Retinal pigment epithelial cell (primary cell): ENCODE data around the gene NECTIN1.

Source experiments
- DNase-seq: peaks from one replicate; pipeline ENCODE4 v3.0.0-alpha.2; 2010; ENCODE audit warnings: low read depth
- H3K4me3 ChIP-seq: 2 replicates; pipeline ENCODE4 v1.5.1; 2011; ENCODE audit warnings: mild to moderate bottlenecking, low read length, control low read depth, moderate library complexity
- TF ChIP-seq, protein P1 (sequence below): conservative IDR thresholded peaks from 2 replicates; pipeline ENCODE4 v1.5.1; 2011; ENCODE audit warnings: low read depth, low read length, control low read depth, inconsistent platforms

Gene NECTIN1

DNA sequence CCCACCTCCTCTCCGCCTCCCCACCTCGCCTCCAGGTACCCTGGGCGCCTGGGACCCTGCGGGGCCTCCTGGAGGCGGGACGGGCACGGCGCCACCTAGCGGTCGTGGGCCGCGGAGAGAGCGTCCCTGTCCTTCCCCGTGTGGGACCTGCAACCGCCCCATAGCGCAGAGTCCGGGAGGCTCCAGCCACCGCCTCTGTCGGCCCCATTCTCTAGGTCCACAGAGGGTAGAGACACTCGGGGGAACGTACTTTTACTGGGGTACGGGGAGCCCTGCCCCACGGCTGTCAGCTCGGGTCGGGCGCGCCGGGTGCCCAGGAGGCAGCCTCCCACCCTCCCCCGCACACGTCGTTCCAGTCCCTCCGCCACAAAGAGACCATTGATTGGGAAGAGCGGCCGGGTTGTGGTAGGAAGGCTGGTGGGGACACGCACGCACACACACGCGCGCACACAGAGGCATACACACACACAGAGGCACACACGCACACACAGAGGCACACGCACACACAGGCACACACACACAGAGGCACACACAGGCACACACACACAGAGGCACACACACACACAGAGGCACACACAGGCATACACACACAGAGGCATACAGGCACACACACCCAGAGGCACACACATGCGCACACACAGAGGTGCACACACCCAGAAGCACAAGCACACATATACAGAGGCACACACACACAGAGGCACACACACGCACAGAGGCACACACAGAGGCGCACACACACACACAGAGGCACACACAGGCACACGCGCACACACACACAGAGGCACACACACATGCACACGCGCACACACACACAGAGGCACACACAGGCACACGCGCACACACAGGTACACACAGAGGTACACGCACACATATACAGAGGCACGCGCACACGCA, 12.6 kb upstream of the NECTIN1 start:
- no peak overlapping the region for H3K4me3 ChIP-seq
- TF ChIP-seq, protein P1, sequence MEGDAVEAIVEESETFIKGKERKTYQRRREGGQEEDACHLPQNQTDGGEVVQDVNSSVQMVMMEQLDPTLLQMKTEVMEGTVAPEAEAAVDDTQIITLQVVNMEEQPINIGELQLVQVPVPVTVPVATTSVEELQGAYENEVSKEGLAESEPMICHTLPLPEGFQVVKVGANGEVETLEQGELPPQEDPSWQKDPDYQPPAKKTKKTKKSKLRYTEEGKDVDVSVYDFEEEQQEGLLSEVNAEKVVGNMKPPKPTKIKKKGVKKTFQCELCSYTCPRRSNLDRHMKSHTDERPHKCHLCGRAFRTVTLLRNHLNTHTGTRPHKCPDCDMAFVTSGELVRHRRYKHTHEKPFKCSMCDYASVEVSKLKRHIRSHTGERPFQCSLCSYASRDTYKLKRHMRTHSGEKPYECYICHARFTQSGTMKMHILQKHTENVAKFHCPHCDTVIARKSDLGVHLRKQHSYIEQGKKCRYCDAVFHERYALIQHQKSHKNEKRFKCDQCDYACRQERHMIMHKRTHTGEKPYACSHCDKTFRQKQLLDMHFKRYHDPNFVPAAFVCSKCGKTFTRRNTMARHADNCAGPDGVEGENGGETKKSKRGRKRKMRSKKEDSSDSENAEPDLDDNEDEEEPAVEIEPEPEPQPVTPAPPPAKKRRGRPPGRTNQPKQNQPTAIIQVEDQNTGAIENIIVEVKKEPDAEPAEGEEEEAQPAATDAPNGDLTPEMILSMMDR = peak; percentile 86

DNA sequence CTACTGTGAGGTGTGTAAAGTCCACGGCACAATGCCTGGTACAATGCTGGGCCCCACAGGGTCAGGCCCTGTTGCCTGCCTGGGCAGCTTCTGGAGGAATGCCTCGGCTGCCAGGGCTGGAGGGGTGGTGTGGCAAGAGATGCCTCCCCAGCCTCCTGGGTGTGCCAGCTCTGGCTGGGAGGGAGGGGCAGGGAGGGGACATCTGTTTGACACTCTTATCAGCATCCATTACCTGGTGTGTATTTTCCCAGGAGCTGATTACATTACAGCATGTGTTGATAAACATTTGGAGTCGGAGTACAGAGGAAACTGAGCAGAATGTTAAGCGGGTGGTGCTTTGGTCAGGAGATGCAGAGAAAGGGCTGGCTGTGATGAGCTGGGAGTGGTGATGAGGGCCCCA, 11.0 kb upstream of the NECTIN1 start:
- DNase-seq = no peak
- TF ChIP-seq, protein P1 = no peak
- H3K4me3 ChIP-seq = no peak overlapping the region

More for the DNA sequence above, 12.6 kb upstream of the NECTIN1 start:
- no peak for DNase-seq

DNA sequence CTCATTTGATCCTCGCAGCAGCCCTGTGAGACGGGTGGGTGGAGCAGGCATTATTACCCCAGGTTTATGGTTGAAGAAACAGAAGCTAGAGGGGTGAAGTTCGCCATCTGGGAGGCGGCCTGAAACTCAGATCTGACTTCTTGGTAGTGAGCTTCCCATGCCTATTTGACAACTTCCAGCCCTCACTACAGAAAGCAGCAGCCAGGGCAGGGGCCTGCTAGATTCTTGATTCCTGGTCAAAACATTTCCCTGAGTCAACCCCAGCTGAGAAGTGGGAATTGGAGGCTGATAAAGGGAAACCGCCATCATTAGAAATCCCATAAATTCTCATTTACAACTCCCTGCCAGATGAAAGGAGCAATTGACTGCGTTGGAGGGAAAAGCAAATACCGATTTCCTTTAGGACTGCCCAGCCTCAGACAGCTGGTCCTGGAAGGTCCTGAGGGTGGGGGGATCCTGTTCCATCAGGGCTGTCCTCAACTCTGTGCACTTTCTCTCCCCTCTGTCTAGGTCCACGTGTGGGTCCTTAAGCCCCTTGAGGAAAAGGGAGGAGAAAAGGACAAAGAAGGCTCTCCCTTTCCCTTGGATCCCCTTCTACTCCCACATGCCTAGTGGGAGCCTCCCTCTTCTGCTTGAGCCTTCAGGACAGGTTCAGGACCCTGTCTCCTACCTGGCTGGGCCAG, 10.2 kb upstream of the NECTIN1 start:
- no peak overlapping the region for H3K4me3 ChIP-seq
- TF ChIP-seq, protein P1 = no peak
- no peak for DNase-seq

DNA sequence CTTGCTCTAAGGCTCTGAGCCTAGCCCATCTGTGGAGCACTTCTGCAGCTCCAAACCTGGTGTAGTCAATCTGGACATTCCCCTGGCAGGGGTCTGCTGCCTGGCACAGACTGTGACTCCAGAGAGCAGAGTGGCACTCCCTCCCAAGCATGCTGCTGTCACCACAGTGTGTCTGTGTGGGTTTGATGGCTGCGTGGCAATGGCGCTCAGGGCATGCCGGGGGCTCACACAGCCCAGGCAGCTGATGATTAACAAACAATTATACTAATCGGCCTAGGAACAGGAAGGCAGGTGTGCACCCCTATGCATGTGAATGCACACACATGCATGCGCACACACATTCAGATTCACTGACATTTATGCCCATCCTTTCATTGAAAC, 9.0 kb upstream of the NECTIN1 start:
- no peak overlapping the region for H3K4me3 ChIP-seq
- TF ChIP-seq, protein P1 = no peak
- DNase-seq = no peak

DNA sequence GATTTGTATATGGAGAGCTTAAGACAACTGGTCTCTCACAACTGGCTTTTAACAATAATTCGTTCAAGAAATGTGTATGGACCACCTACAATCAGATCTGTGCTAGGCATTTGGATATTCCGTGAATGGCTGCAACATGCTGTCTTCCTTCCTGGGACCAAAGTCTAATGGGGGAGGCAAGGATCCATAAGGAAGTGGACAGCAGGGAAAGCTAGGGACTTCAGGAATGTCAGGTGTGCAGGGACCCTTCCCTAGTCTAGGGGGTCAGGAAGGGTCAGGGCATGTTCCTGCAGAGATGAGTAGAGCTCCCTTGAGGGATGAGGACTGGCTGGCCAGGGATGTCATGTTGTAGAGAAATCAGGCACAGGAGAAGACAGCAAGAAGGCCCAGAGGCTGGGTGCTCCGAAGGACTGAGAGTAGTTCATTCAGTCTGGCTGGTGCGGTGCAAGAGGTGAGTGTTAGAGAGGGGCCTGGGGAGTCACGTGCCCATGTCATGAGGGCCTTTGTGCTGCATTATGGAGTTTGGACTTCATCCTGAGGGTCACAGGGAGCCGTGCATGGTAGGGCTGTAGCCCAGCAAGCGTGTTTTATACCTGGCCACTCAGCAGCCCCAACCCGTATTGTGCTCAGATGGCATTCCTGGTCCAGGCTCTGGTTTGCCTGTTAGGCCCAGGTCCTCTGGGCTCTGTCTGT, 8.5 kb upstream of the NECTIN1 start:
- no peak for DNase-seq
- no peak overlapping the region for H3K4me3 ChIP-seq
- TF ChIP-seq, protein P1 = no peak

DNA sequence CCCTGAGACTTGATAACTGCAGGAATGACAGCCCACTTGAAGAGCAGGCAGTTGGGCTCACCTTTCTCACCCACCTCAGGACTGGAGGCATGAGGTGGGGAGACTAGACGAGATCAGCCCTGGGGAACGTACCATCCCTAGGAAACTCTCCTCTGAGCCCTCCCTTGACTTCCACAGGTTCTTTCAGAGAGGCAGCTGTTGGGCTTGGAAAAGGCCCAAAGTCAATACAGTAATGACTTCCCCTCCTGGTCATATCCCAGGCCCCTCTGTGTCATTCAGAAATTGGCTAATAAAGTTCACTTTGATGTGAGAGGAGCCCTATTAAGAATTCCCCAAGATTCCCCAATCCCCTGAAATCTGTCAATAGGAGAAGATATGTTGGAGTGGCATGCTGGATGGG, 5.8 kb upstream of the NECTIN1 start:
- DNase-seq = no peak
- H3K4me3 ChIP-seq = no peak overlapping the region
- TF ChIP-seq, protein P1 = no peak
